ENCODE results near the gene DNMT3A.
"Not testable (repeated sequence)": the region's sequence is repeated elsewhere in the genome, so short reads cannot be mapped to it uniquely, and the experiment has no call there.

Gene DNMT3A

GRCh38 chr2:25230198-25230947 lies 111.4 kb downstream of the DNMT3A start:
- no peak for DNase-seq

- DNase-seq = no peak
These were observed 112.2 kb downstream of the DNMT3A start for GRCh38 chr2:25229279-25230197.

- no peak for DNase-seq
These were observed 112.9 kb downstream of the DNMT3A start for GRCh38 chr2:25228848-25229278.

GRCh38 chr2:25227576-25227975 lies 114.1 kb downstream of the DNMT3A start:
- DNase-seq = no peak

GRCh38 chr2:25226827-25227226 lies 114.9 kb downstream of the DNMT3A start:
- no peak for DNase-seq

GRCh38 chr2:25222477-25223121 lies 119.1 kb downstream of the DNMT3A start:
- no peak for DNase-seq

GRCh38 chr2:25221579-25221978 lies 120.1 kb downstream of the DNMT3A start:
- no peak for DNase-seq

- no peak for DNase-seq
These were observed 121.4 kb downstream of the DNMT3A start for GRCh38 chr2:25220313-25220712.

GRCh38 chr2:25219621-25220020 lies 122.1 kb downstream of the DNMT3A start:
- DNase-seq = no peak

GRCh38 chr2:25218100-25218499 lies 123.6 kb downstream of the DNMT3A start:
- DNase-seq = no peak

GRCh38 chr2:25215948-25216679 lies 125.6 kb downstream of the DNMT3A start:
- peak; percentile 66 for DNase-seq

- no peak for DNase-seq
These were observed 126.5 kb downstream of the DNMT3A start for GRCh38 chr2:25215232-25215631.

GRCh38 chr2:25213229-25213628 lies 128.5 kb downstream of the DNMT3A start:
- no peak for DNase-seq

GRCh38 chr2:25210923-25211322 lies 130.8 kb downstream of the DNMT3A start:
- DNase-seq = not testable (repeated sequence)

- no peak for DNase-seq
These were observed 134.6 kb downstream of the DNMT3A start for GRCh38 chr2:25207078-25207545.

- no peak for DNase-seq
These were observed 137.4 kb downstream of the DNMT3A start for GRCh38 chr2:25204190-25204838.

GRCh38 chr2:25202275-25202674 lies 139.4 kb downstream of the DNMT3A start:
- no peak for DNase-seq

GRCh38 chr2:25201794-25202193 lies 139.9 kb downstream of the DNMT3A start:
- no peak for DNase-seq

GRCh38 chr2:25201265-25201664 lies 140.5 kb downstream of the DNMT3A start:
- no peak for DNase-seq

- DNase-seq = no peak
These were observed 143.1 kb downstream of the DNMT3A start for GRCh38 chr2:25198576-25198975.

- no peak for DNase-seq
These were observed 143.6 kb downstream of the DNMT3A start for GRCh38 chr2:25198209-25198525.

Data from NCI-H774 (cell line).